Astrocyte (in vitro differentiated cells and primary cell): ENCODE measurements around the gene TMA7B. TPM values are rescaled to one million over a fixed set of nuclear protein-coding genes. Genes with fewer than 3 reads are reported as not detected.

Experiments used
- DNase-seq: peaks from one replicate; pipeline ENCODE4 v3.0.0-alpha.2; 2010; ENCODE audit warnings: low read depth
- FAIRE-seq: peaks from 2 replicates; lab custom pipeline; 2011; peaks lifted over from hg19 to GRCh38; lab: Jason Lieb, UNC
- H2AFZ ChIP-seq: 2 replicates; pipeline ENCODE4 v1.6.0; 2012; ENCODE audit warnings: low read depth, low read length, inconsistent platforms
- H3K27ac ChIP-seq: 2 replicates; pipeline ENCODE4 v1.5.1; 2011; ENCODE audit warnings: low read depth, low read length, inconsistent platforms
- H3K27me3 ChIP-seq: 2 replicates; pipeline ENCODE4 v1.6.0; 2011; ENCODE audit warnings: low read length, inconsistent platforms; ENCODE audit not compliant: insufficient read depth
- H3K36me3 ChIP-seq: 2 replicates; pipeline ENCODE4 v1.5.1; 2011; ENCODE audit warnings: low read length, inconsistent platforms; ENCODE audit not compliant: insufficient read depth
- H3K4me1 ChIP-seq: 2 replicates; pipeline ENCODE4 v1.5.1; 2011; ENCODE audit warnings: low read length, inconsistent platforms; ENCODE audit not compliant: insufficient read depth
- H3K4me2 ChIP-seq: 2 replicates; pipeline ENCODE4 v1.6.0; 2012; ENCODE audit warnings: low read length, inconsistent platforms
- H3K4me3 ChIP-seq: 2 replicates; pipeline ENCODE4 v1.5.1; 2011; ENCODE audit warnings: low read depth, mild to moderate bottlenecking, low read length, inconsistent platforms; ENCODE audit not compliant: insufficient read depth
- H3K79me2 ChIP-seq: 2 replicates; pipeline ENCODE4 v1.6.0; 2012; ENCODE audit warnings: mild to moderate bottlenecking, low read length, inconsistent platforms; ENCODE audit not compliant: insufficient read depth
- H3K9ac ChIP-seq: 2 replicates; pipeline ENCODE4 v1.6.0; 2012; ENCODE audit warnings: mild to moderate bottlenecking, low read length, inconsistent platforms
- H3K9me3 ChIP-seq: 2 replicates; pipeline ENCODE4 v1.5.1; 2012; ENCODE audit warnings: low read depth, mild to moderate bottlenecking, low read length, inconsistent platforms; ENCODE audit not compliant: insufficient read depth
- H4K20me1 ChIP-seq: 2 replicates; pipeline ENCODE4 v1.6.0; 2012; ENCODE audit warnings: low read length, inconsistent platforms; ENCODE audit not compliant: insufficient read depth
- H3K27ac Mint-ChIP-seq: one replicate; pipeline ENCODE4 v1.8.0; 2021; ENCODE audit warnings: mild to moderate bottlenecking, mixed read lengths; ENCODE audit not compliant: unreplicated experiment
- H3K27me3 Mint-ChIP-seq: one replicate; pipeline ENCODE4 v1.8.0; 2021; ENCODE audit warnings: low read depth, mixed read lengths; ENCODE audit not compliant: unreplicated experiment
- H3K36me3 Mint-ChIP-seq: one replicate; pipeline ENCODE4 v1.8.0; 2021; ENCODE audit warnings: low read depth, mixed read lengths; ENCODE audit not compliant: unreplicated experiment
- H3K4me1 Mint-ChIP-seq: one replicate; pipeline ENCODE4 v1.8.0; 2021; ENCODE audit warnings: low read depth, mixed read lengths; ENCODE audit not compliant: unreplicated experiment
- H3K4me3 Mint-ChIP-seq: one replicate; pipeline ENCODE4 v1.8.0; 2021; ENCODE audit warnings: mild to moderate bottlenecking, moderate library complexity, mixed read lengths; ENCODE audit not compliant: unreplicated experiment
- H3K9me3 Mint-ChIP-seq: one replicate; pipeline ENCODE4 v1.8.0; 2021; ENCODE audit warnings: mild to moderate bottlenecking, mixed read lengths; ENCODE audit not compliant: unreplicated experiment
- CTCF ChIP-seq: IDR thresholded peaks from 2 replicates; pipeline ENCODE4 v1.5.1; 2011; ENCODE audit warnings: low read depth, mild to moderate bottlenecking, inconsistent platforms, low read length, moderate library complexity; ENCODE audit not compliant: insufficient read depth
- EZH2 ChIP-seq: IDR thresholded peaks from 2 replicates; pipeline ENCODE4 v1.6.1; 2012; ENCODE audit warnings: mild to moderate bottlenecking, low read length, inconsistent platforms; ENCODE audit not compliant: insufficient read depth
- total RNA-seq: library from RNA; stranded (reverse); gene quantifications from 2 replicates; pipeline ENCODE4 v1.2.1, GENCODE V29; 2021

The TMA7B gene
- total RNA-seq, 1 donor from 2014 or later = not detected

DNA sequence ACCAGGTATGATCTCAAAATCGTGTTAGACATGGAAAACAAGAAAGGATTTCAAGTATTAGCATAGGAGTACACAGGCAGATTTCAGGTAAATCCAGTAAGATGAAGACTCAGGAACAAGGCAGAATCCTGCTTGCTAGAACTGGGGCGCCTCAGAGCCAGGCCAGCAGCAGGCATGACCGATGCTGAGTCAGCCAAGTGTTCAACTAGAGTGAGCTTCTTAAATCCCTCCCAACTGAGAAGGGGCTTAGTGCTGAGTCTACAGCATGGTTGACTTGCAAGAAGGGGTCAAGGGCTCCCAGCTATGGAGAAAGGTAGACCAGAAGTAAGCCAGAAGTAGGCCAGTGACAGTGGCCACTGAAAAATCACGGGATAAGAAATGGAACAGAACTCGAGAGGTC lies 46.9 kb upstream of the TMA7B start:
- Histone ChIP-seq H3K36me3 (no peaks in the 10 kb centered on the region), H3K4me3 (no peak overlapping the region), H4K20me1 (no peaks in the 10 kb centered on the region), H3K9ac (no peak overlapping the region), H3K4me1 (no peaks in the 10 kb centered on the region), H3K4me2 (no peak overlapping the region), H3K9me3 (no peaks in the 10 kb centered on the region), H3K79me2 (no peaks in the 10 kb centered on the region), H3K27ac (no peak overlapping the region), H2AFZ (no peak overlapping the region), H3K27me3 (peaks cover 22% of the 10 kb centered on the region)
- no peak overlapping the region for H3K4me3 Mint-ChIP-seq
- DNase-seq = no peak
- H3K27ac Mint-ChIP-seq = no peak overlapping the region
- peaks cover 15% of the 10 kb centered on the region for H3K4me1 Mint-ChIP-seq
- H3K36me3 Mint-ChIP-seq = no peaks in the 10 kb centered on the region
- H3K27me3 Mint-ChIP-seq = peaks cover 16% of the 10 kb centered on the region
- no peak for FAIRE-seq
- no peaks in the 10 kb centered on the region for H3K9me3 Mint-ChIP-seq
- TF ChIP-seq CTCF (no peak), EZH2 (no peak)

DNA sequence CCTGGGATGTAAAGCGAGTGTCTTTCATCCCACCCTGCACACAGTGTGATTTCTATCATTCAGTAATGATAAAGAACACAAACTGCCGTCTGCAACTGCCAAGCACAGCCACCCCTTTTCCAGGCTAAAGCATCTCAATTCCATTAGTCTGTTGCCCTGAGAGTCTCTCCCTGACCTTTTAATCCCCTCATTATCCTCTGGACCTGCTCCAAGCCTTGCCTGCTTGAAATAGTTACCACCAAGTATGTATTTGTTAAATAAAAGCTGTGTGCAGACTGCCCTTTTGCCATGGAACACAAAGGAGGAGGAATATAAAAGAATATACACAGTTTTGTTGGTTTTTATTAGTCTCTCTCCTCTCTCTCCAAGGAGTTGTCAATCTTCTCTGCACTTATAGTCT lies 46.3 kb upstream of the TMA7B start:
- Histone ChIP-seq H3K9ac (no peak overlapping the region), H3K9me3 (no peaks in the 10 kb centered on the region), H3K4me1 (no peaks in the 10 kb centered on the region), H3K79me2 (no peaks in the 10 kb centered on the region), H4K20me1 (no peaks in the 10 kb centered on the region), H3K27ac (no peak overlapping the region), H3K4me2 (no peak overlapping the region), H3K36me3 (no peaks in the 10 kb centered on the region), H3K27me3 (peaks cover 19% of the 10 kb centered on the region), H3K4me3 (no peak overlapping the region), H2AFZ (no peak overlapping the region)
- Mint-ChIP-seq H3K27ac (no peak overlapping the region), H3K9me3 (no peaks in the 10 kb centered on the region), H3K4me1 (peaks cover 10% of the 10 kb centered on the region), H3K4me3 (no peak overlapping the region), H3K36me3 (no peaks in the 10 kb centered on the region), H3K27me3 (peaks cover 16% of the 10 kb centered on the region)
- FAIRE-seq = no peak
- TF ChIP-seq CTCF = no peak
- TF ChIP-seq EZH2 = no peak
- DNase-seq = no peak

DNA sequence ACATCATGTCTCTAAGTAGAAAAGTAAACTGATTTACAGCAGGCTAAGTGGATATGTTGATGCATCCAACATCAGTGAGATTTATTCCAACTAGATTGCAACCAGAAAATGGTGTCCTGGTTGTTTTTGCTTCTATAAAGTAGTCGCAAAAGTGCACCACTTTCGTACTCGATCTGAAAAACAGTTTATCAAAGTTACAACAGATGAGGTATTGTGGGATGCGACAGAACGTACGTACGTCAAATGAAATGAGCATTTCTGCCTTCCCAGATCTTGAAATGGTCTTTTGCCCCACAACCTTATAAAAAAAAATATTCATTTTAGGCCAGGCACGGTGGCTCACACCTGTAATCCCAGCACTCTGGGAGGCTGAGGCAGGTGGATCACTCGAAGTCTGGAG lies 45.6 kb upstream of the TMA7B start:
- H3K4me2 ChIP-seq = no peak overlapping the region
- peaks cover 7% of the 10 kb centered on the region for H3K4me1 Mint-ChIP-seq
- FAIRE-seq = no peak
- no peaks in the 10 kb centered on the region for H3K36me3 ChIP-seq
- no peak overlapping the region for H3K4me3 ChIP-seq
- no peaks in the 10 kb centered on the region for H3K36me3 Mint-ChIP-seq
- H3K27me3 ChIP-seq = peaks cover 19% of the 10 kb centered on the region
- H3K4me1 ChIP-seq = no peaks in the 10 kb centered on the region
- H3K4me3 Mint-ChIP-seq = no peak overlapping the region
- H3K27ac ChIP-seq = no peak overlapping the region
- TF ChIP-seq CTCF = no peak
- no peak for TF ChIP-seq EZH2
- H3K9me3 ChIP-seq = no peaks in the 10 kb centered on the region
- H2AFZ ChIP-seq = no peak overlapping the region
- H3K27me3 Mint-ChIP-seq = peaks cover 16% of the 10 kb centered on the region
- no peak overlapping the region for H3K9ac ChIP-seq
- no peaks in the 10 kb centered on the region for H3K9me3 Mint-ChIP-seq
- DNase-seq = no peak
- H3K27ac Mint-ChIP-seq = no peak overlapping the region
- H4K20me1 ChIP-seq = no peaks in the 10 kb centered on the region
- no peaks in the 10 kb centered on the region for H3K79me2 ChIP-seq
